Breast epithelium (tissue), 4 donors: Measurements from ENCODE around the gene ERAS. TPM values are rescaled to one million over a fixed set of nuclear protein-coding genes. Genes with fewer than 3 reads are reported as not detected.

Experiments
- DNase-seq, 2 donors: peaks; one replicate each; pipeline ENCODE4 v3.0.0-alpha.2; 2019; ENCODE audit warnings: low spot score in 2 of 2
- H3K27ac ChIP-seq, 2 donors: fragments of 200-600 bp; sonication (generic) in 1 of 2; one replicate each; pipeline ENCODE4 v1.5.1; 2016 to 2019; ENCODE audit warnings: mild to moderate bottlenecking in 1 of 2
- H3K27me3 ChIP-seq, 2 donors: fragments of 200-600 bp; sonication (generic) in 1 of 2; one replicate each; pipeline versions ENCODE4 v1.5.1 to v1.6.0; 2017 to 2019; ENCODE audit warnings: control low read depth in 1 of 2, mild to moderate bottlenecking in 1 of 2
- H3K36me3 ChIP-seq: fragments of 200-600 bp; one replicate; pipeline ENCODE4 v1.5.1; 2019
- H3K4me1 ChIP-seq, 2 donors: fragments of 200-600 bp; sonication (generic); one replicate each; pipeline ENCODE4 v1.5.1; 2016 to 2019; ENCODE audit warnings: control low read depth in 1 of 2
- H3K4me3 ChIP-seq, 3 donors: fragments of 200-600 bp; sonication (generic); 1 replicate in 2 of 3; 2 replicates in 1 of 3; pipeline ENCODE4 v1.5.1; 2016 to 2019; ENCODE audit warnings: mild to moderate bottlenecking in 3 of 3, moderate library complexity in 2 of 3
- H3K9me3 ChIP-seq, 2 donors: fragments of 200-600 bp; sonication (generic) in 1 of 2; one replicate each; pipeline ENCODE4 v1.5.1; 2016 to 2019; ENCODE audit warnings: control low read depth in 1 of 2
- POLR2A ChIP-seq: fragments of 450-650 bp; IDR thresholded peaks from one replicate; pipeline ENCODE4 v1.6.1; 2016; ENCODE audit warnings: antibody characterized with exemption, mild to moderate bottlenecking, moderate library complexity
- POLR2AphosphoS5 ChIP-seq, 3 donors: sonication (generic); formaldehyde crosslinking; IDR thresholded peaks; one replicate each; pipeline ENCODE4 v1.6.1; 2017; ENCODE audit warnings: antibody characterized with exemption in 3 of 3
- intact Hi-C: fragments of 100-400 bp; cut with DNase I; formaldehyde crosslinking; loops from one replicate; pipeline ENCODE4 v1.15.1; 2023; ENCODE audit warnings: low total_unique reads
- total RNA-seq, 3 donors: library from RNA; depleted of rRNA; stranded (reverse); fragments of >200 nt; gene quantifications; one replicate each; pipeline ENCODE4 v1.1.0, GENCODE V29; 2016
- TF ChIP-seq, protein P1 (sequence below), 3 donors: fragments of 450-650 bp; IDR thresholded peaks; one replicate each; pipeline ENCODE4 v1.5.1; 2016 to 2017; ENCODE audit warnings: antibody characterized with exemption in 3 of 3, mild to moderate bottlenecking in 3 of 3, moderate library complexity in 3 of 3

ERAS gene
- total RNA-seq, 3 donors from 2014 or later, result 0.73 TPM; not detected in 2

- Histone ChIP-seq H3K27me3 (peaks cover 0 to 37% of the 10 kb centered on the region in 2 donors), H3K36me3 (no peaks in the 10 kb centered on the region), H3K4me3 (no peak overlapping the region), H3K27ac (no peak overlapping the region), H3K9me3 (no peaks in the 10 kb centered on the region), H3K4me1 (no peaks in the 10 kb centered on the region)
- no peak for TF ChIP-seq POLR2A
- TF ChIP-seq POLR2AphosphoS5 (IDR thresholded peaks at IDR 0.05), result no peak
- TF ChIP-seq, protein P1, sequence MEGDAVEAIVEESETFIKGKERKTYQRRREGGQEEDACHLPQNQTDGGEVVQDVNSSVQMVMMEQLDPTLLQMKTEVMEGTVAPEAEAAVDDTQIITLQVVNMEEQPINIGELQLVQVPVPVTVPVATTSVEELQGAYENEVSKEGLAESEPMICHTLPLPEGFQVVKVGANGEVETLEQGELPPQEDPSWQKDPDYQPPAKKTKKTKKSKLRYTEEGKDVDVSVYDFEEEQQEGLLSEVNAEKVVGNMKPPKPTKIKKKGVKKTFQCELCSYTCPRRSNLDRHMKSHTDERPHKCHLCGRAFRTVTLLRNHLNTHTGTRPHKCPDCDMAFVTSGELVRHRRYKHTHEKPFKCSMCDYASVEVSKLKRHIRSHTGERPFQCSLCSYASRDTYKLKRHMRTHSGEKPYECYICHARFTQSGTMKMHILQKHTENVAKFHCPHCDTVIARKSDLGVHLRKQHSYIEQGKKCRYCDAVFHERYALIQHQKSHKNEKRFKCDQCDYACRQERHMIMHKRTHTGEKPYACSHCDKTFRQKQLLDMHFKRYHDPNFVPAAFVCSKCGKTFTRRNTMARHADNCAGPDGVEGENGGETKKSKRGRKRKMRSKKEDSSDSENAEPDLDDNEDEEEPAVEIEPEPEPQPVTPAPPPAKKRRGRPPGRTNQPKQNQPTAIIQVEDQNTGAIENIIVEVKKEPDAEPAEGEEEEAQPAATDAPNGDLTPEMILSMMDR (IDR thresholded peaks at IDR 0.05), result no peak
- intact Hi-C loops, result no loop called here
- DNase-seq, result no peak
Measured at GRCh38 chrX:48798318-48798717, 28.0 kb upstream of the ERAS start.

DNA sequence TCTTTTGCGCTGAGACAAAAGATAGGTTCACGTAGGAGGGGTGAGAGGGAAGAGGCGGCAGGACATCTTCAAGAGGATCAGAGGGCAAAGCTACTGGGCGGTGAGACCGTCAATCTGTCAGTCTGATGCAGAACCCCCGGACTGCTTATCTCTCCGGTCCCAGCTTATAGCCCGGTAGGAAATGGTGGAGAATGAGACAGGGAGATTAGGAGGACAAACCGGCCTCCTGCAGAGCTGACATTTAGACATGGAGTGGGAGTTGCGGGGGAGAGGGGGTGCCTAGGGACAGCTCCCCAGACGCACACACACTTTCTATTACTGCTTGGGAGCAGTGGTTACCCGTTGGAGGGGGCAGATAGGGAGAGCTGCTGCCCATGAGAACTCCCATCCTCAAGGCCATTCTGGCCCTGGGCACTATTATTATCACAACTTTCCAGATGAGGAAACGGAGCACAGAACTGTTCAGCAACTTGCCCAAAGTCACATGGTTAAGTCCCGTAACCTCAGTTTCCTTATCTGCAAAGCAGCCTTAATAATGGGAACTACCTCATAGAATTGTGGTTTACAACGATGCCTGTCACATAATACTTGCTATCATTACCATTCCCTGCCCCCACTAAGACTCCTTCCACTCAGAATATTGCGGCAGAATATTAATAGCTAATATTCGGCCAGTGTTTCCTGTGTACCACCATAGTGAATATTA, 25.6 kb upstream of the ERAS start:
- intact Hi-C loops, result no loop called here
- H3K27ac ChIP-seq, result peak overlapping the region; percentile 92 to 95
- TF ChIP-seq POLR2A, result no peak
- TF ChIP-seq, protein P1 (IDR thresholded peaks at IDR 0.05), result no peak
- no peak for TF ChIP-seq POLR2AphosphoS5 (IDR thresholded peaks at IDR 0.05)

DNA sequence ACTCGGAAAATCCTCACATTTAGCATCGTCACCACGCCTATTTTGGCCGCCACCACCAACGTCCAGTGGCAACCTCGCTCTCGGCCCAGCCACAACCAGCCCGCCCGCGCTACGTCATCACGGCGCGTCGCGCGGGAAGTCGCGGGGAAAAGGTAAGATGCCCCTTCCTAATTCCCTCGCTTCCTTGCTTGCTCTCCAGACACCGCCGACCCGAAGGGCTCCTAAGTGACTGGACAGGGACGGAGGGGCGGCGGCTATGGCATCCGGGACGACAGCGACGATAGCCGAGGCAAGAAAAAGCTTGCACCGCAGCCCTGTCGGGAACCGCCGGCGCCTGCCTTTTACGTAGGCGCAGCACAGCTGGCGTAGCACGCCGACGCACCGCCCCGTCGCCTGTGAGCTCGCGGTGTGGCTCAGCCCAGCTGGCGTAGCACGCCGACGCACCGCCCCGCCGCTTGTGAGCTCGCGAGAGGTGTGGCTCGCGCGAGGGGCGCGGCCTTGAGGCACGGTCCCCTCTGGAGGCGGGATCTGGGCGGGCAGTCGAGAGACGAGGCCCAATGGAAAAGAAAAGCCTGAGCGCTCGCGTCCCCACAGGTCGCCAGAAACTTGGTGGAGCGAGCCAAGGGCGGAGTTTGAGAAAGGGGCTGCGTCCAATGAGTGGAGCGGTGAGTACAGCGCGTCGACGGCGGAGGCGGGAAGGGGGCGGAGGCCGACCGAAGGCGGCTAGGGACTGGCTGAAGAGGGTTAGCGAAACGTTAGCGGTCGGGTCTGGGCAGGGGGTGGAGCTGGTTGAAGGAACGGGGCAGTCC, 24.8 kb upstream of the ERAS start, which contains the start of gene HDAC6:
Gene HDAC6 (plus strand): TSS at position 788 of the 809 bp plus-strand sequence. CDS start 626 bp downstream, outside the sequence.
- TF ChIP-seq POLR2A (no peak), POLR2AphosphoS5 (IDR thresholded peaks at IDR 0.05) (peak; percentile 76 to 93 (median 86))
- TF ChIP-seq, protein P1 (IDR thresholded peaks at IDR 0.05), result no peak
- Histone ChIP-seq H3K9me3 (no peaks in the 10 kb centered on the region), H3K4me3 (peak within 1 kb of the TSS; percentile 54 to 77 (median 56)), H3K27ac (peak within 1 kb of the TSS; percentile 93 to 97), H3K27me3 (peaks cover 0 to 20% of the 10 kb centered on the region in 2 donors), H3K36me3 (no peaks in the 10 kb centered on the region), H3K4me1 (no peaks in the 10 kb centered on the region)
- intact Hi-C loops, result no loop called here
- peak; percentile 95 to 97 for DNase-seq

More for the DNA sequence above, 25.6 kb upstream of the ERAS start:
- Histone ChIP-seq H3K27me3 (peaks cover 0 to 23% of the 10 kb centered on the region in 2 donors), H3K36me3 (no peaks in the 10 kb centered on the region), H3K4me3 (peak overlapping the region; percentile 54 to 77 (median 56)), H3K4me1 (no peaks in the 10 kb centered on the region), H3K9me3 (no peaks in the 10 kb centered on the region)
- DNase-seq, result no peak

GRCh38 chrX:48802089-48802904, 24.0 kb upstream of the ERAS start:
- Histone ChIP-seq H3K36me3 (no peaks in the 10 kb centered on the region), H3K4me3 (peak overlapping the region; percentile 54 to 73 (median 55)), H3K4me1 (no peaks in the 10 kb centered on the region), H3K9me3 (no peaks in the 10 kb centered on the region), H3K27ac (peak overlapping the region; percentile 93 to 97), H3K27me3 (peaks cover 0 to 16% of the 10 kb centered on the region in 2 donors)
- TF ChIP-seq POLR2AphosphoS5 (IDR thresholded peaks at IDR 0.05), result peak in 2 of 3 donors; percentile 23 to 45
- peak; percentile 65 for TF ChIP-seq POLR2A
- TF ChIP-seq, protein P1 (IDR thresholded peaks at IDR 0.05), result no peak
- DNase-seq, result peak; percentile 82 to 91
- intact Hi-C loops, result no loop called here
